HepG2 (cell line): ENCODE measurements around the gene OR6C2. TPM values are rescaled to one million over a fixed set of nuclear protein-coding genes. Genes with fewer than 3 reads are reported as not detected.

ENCODE experiments used
- CCAR2 ChIP-seq: fragments of 200-400 bp; formaldehyde crosslinking; optimal IDR thresholded peaks from 2 replicates; pipeline ENCODE3; 2018; ENCODE audit warnings: low read depth, mild to moderate bottlenecking, low read length, moderate library complexity
- DR1 ChIP-seq: sonication (generic); formaldehyde crosslinking; IDR thresholded peaks from 2 replicates; pipeline ENCODE4 v1.8.0; 2021; ENCODE audit warnings: mild to moderate bottlenecking, missing genetic modification reagents, inconsistent platforms
- HCFC1 ChIP-seq: fragments of 150-350 bp; IDR thresholded peaks from 2 replicates; pipeline ENCODE4 v1.6.1; 2014; ENCODE audit warnings: low read depth, low read length
- IRF2 ChIP-seq: IDR thresholded peaks from 2 replicates; pipeline ENCODE4 v1.6.1; 2018; ENCODE audit warnings: missing genetic modification reagents, missing compliant biosample characterization
- KDM2A ChIP-seq: sonication (generic); formaldehyde crosslinking; IDR thresholded peaks from 2 replicates; pipeline ENCODE4 v1.4.0; 2020; ENCODE audit warnings: low read depth, missing genetic modification reagents, borderline replicate concordance
- SALL2 ChIP-seq: sonication (generic); formaldehyde crosslinking; IDR thresholded peaks from 2 replicates; pipeline ENCODE4 v1.8.1; 2023; ENCODE audit warnings: mild to moderate bottlenecking, missing genetic modification reagents, inconsistent platforms
- ZBTB20 ChIP-seq: sonication (generic); formaldehyde crosslinking; IDR thresholded peaks from 2 replicates; pipeline ENCODE4 v1.8.1; 2023; ENCODE audit warnings: missing genetic modification reagents, low read depth, mild to moderate bottlenecking, borderline replicate concordance
- ZNF260 ChIP-seq: sonication (generic); formaldehyde crosslinking; IDR thresholded peaks from 2 replicates; pipeline ENCODE4 v1.4.0; 2020; ENCODE audit warnings: missing genetic modification reagents, low read depth, mild to moderate bottlenecking, borderline replicate concordance
- ZNF329 ChIP-seq: sonication (generic); formaldehyde crosslinking; IDR thresholded peaks from 2 replicates; pipeline ENCODE4 v1.9.0; 2021; ENCODE audit warnings: low read depth, mild to moderate bottlenecking, missing genetic modification reagents
- ZNF652 ChIP-seq: IDR thresholded peaks from 2 replicates; pipeline ENCODE4 v1.6.1; 2016; ENCODE audit warnings: low read depth, borderline replicate concordance
- ZNF777 ChIP-seq: sonication (generic); formaldehyde crosslinking; IDR thresholded peaks from 2 replicates; pipeline ENCODE4 v1.4.0; 2020; ENCODE audit warnings: missing genetic modification reagents
- polyA plus RNA-seq, 8 experiments: library from polyadenylated mRNA; depleted of rRNA in 3 of 8; stranded (reverse) in 7 of 8; unstranded in 1 of 8; fragments of >200 nt; fragmentation: Illumina TruSeq in 4 of 8; extraction: Trizol in 4 of 8; gene quantifications; 2 replicates each; pipeline versions ENCODE4 v1.2.1 to v1.2.3, GENCODE V29; 2011 to 2016; ENCODE audit warnings: low read depth in 4 of 8, missing spikeins in 1 of 8, mixed read lengths in 1 of 8; ENCODE audit not compliant: insufficient read depth in 1 of 8
- total RNA-seq, 5 experiments: library from RNA; depleted of rRNA; stranded (reverse); fragments of >200 nt; fragmentation: Illumina TruSeq; extraction: Trizol; gene quantifications; 2 replicates each; pipeline ENCODE4 v1.2.3, GENCODE V29; 2016; ENCODE audit warnings: low read depth in 1 of 5
- TF ChIP-seq, protein P1 (sequence below): sonication (generic); formaldehyde crosslinking; IDR thresholded peaks from 2 replicates; pipeline ENCODE4 v1.4.0; 2020; ENCODE audit warnings: missing genetic modification reagents
- TF ChIP-seq, protein P2 (sequence below): sonication (generic); formaldehyde crosslinking; IDR thresholded peaks from 2 replicates; pipeline ENCODE4 v1.5.0; 2020; ENCODE audit warnings: missing genetic modification reagents
- TF ChIP-seq, protein P3 (sequence below): sonication (generic); formaldehyde crosslinking; IDR thresholded peaks from 2 replicates; pipeline ENCODE4 v1.5.0; 2020; ENCODE audit warnings: mild to moderate bottlenecking, missing genetic modification reagents, borderline replicate concordance
- TF ChIP-seq, protein P4 (sequence below): sonication (generic); formaldehyde crosslinking; IDR thresholded peaks from 2 replicates; pipeline ENCODE4 v1.4.0; 2020; ENCODE audit warnings: missing genetic modification reagents
- TF ChIP-seq, protein P5 (sequence below): sonication (generic); formaldehyde crosslinking; IDR thresholded peaks from 2 replicates; pipeline ENCODE4 v1.8.1; 2023; ENCODE audit warnings: mild to moderate bottlenecking, moderate library complexity, missing genetic modification reagents
- TF ChIP-seq, protein P6 (sequence below): sonication (generic); formaldehyde crosslinking; IDR thresholded peaks from 2 replicates; pipeline ENCODE4 v1.5.0; 2020; ENCODE audit warnings: mild to moderate bottlenecking, missing genetic modification reagents

Gene OR6C2
- total and polyA plus RNA-seq, 2 of the 13 experiments (the other 11 are each of a cell fraction or from before 2014, with no cell fraction given): not detected

DNA sequence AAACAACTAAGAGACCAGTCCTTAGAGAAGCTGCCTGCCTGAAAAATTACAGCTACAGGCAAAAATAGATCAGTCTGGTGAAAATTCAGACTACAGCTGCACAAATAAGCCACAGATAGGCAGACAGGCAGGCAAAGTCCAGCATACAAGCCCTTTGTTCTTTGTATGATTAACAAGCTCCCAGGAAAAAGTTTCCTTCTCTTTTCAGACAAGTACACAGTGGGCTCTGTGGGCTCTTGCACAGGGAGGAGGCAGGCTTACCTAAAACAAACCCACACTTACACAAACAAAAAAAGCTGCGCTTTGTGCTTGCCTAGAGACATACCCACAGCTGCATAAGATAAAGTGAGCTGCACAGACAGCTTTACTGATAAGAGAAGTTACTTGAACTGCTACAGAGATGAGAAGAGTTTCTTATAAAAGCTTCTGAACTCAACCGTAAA lies 56.0 kb downstream of the OR6C2 start (continued):
- TF ChIP-seq, protein P1, sequence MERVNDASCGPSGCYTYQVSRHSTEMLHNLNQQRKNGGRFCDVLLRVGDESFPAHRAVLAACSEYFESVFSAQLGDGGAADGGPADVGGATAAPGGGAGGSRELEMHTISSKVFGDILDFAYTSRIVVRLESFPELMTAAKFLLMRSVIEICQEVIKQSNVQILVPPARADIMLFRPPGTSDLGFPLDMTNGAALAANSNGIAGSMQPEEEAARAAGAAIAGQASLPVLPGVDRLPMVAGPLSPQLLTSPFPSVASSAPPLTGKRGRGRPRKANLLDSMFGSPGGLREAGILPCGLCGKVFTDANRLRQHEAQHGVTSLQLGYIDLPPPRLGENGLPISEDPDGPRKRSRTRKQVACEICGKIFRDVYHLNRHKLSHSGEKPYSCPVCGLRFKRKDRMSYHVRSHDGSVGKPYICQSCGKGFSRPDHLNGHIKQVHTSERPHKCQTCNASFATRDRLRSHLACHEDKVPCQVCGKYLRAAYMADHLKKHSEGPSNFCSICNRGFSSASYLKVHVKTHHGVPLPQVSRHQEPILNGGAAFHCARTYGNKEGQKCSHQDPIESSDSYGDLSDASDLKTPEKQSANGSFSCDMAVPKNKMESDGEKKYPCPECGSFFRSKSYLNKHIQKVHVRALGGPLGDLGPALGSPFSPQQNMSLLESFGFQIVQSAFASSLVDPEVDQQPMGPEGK (CRISPR knock-in tag): peak; percentile 51; the same call in 1 of the 2 replicates
- TF ChIP-seq ZNF652 (CRISPR knock-in tag) (no peak), IRF2 (no peak; the same call in 1 of the 2 replicates), ZBTB20 (CRISPR knock-in tag) (no peak), DR1 (CRISPR knock-in tag) (no peak), ZNF777 (CRISPR knock-in tag) (no peak), ZNF329 (CRISPR knock-in tag) (no peak), HCFC1 (no peak), SALL2 (CRISPR knock-in tag) (no peak), KDM2A (CRISPR knock-in tag) (no peak), CCAR2 (no peak), ZNF260 (CRISPR knock-in tag) (no peak)
- TF ChIP-seq, protein P2, sequence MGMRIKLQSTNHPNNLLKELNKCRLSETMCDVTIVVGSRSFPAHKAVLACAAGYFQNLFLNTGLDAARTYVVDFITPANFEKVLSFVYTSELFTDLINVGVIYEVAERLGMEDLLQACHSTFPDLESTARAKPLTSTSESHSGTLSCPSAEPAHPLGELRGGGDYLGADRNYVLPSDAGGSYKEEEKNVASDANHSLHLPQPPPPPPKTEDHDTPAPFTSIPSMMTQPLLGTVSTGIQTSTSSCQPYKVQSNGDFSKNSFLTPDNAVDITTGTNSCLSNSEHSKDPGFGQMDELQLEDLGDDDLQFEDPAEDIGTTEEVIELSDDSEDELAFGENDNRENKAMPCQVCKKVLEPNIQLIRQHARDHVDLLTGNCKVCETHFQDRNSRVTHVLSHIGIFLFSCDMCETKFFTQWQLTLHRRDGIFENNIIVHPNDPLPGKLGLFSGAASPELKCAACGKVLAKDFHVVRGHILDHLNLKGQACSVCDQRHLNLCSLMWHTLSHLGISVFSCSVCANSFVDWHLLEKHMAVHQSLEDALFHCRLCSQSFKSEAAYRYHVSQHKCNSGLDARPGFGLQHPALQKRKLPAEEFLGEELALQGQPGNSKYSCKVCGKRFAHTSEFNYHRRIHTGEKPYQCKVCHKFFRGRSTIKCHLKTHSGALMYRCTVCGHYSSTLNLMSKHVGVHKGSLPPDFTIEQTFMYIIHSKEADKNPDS (CRISPR knock-in tag): no peak
- TF ChIP-seq, protein P3, sequence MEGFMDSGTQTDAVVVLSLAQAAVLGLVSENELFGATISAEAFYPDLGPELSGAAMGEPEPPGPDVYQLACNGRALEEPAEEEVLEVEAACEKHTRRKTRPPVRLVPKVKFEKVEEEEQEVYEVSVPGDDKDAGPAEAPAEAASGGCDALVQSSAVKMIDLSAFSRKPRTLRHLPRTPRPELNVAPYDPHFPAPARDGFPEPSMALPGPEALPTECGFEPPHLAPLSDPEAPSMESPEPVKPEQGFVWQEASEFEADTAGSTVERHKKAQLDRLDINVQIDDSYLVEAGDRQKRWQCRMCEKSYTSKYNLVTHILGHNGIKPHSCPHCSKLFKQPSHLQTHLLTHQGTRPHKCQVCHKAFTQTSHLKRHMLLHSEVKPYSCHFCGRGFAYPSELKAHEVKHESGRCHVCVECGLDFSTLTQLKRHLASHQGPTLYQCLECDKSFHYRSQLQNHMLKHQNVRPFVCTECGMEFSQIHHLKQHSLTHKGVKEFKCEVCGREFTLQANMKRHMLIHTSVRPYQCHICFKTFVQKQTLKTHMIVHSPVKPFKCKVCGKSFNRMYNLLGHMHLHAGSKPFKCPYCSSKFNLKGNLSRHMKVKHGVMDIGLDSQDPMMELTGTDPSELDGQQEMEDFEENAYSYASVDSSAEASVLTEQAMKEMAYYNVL (CRISPR knock-in tag): peak; percentile 87; the same call in 1 of the 2 replicates
- TF ChIP-seq, protein P4, sequence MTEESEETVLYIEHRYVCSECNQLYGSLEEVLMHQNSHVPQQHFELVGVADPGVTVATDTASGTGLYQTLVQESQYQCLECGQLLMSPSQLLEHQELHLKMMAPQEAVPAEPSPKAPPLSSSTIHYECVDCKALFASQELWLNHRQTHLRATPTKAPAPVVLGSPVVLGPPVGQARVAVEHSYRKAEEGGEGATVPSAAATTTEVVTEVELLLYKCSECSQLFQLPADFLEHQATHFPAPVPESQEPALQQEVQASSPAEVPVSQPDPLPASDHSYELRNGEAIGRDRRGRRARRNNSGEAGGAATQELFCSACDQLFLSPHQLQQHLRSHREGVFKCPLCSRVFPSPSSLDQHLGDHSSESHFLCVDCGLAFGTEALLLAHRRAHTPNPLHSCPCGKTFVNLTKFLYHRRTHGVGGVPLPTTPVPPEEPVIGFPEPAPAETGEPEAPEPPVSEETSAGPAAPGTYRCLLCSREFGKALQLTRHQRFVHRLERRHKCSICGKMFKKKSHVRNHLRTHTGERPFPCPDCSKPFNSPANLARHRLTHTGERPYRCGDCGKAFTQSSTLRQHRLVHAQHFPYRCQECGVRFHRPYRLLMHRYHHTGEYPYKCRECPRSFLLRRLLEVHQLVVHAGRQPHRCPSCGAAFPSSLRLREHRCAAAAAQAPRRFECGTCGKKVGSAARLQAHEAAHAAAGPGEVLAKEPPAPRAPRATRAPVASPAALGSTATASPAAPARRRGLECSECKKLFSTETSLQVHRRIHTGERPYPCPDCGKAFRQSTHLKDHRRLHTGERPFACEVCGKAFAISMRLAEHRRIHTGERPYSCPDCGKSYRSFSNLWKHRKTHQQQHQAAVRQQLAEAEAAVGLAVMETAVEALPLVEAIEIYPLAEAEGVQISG (CRISPR knock-in tag): no peak; the same call in 1 of the 2 replicates
- TF ChIP-seq, protein P5, sequence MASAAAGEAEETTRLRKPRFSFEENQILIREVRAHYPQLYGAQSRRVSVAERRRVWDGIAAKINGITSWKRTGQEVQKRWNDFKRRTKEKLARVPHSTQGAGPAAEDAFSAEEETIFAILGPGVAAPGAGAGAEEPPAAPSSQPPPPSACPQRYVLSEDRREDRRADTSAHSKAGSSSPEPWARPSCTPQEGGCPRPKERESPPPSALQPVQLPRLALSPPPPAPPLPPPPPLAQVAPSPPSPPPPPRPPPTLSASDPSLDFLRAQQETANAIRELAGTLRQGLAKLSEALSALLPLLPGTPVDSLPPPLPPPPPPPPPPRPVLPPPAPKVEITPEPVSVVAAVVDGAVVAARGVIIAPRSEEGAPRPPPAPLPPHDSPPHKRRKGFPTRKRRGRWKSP (CRISPR knock-in tag): no peak
- TF ChIP-seq, protein P6, sequence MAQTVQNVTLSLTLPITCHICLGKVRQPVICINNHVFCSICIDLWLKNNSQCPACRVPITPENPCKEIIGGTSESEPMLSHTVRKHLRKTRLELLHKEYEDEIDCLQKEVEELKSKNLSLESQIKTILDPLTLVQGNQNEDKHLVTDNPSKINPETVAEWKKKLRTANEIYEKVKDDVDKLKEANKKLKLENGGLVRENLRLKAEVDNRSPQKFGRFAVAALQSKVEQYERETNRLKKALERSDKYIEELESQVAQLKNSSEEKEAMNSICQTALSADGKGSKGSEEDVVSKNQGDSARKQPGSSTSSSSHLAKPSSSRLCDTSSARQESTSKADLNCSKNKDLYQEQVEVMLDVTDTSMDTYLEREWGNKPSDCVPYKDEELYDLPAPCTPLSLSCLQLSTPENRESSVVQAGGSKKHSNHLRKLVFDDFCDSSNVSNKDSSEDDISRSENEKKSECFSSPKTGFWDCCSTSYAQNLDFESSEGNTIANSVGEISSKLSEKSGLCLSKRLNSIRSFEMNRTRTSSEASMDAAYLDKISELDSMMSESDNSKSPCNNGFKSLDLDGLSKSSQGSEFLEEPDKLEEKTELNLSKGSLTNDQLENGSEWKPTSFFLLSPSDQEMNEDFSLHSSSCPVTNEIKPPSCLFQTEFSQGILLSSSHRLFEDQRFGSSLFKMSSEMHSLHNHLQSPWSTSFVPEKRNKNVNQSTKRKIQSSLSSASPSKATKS (CRISPR knock-in tag): no peak
